Fibroblast of lung (primary cell): Measurements from ENCODE around the gene ERBB2. TPM values are rescaled to one million over a fixed set of nuclear protein-coding genes. Genes with fewer than 3 reads are reported as not detected.

ENCODE experiments used
- DNase-seq, 2 donors: peaks; one replicate each; pipeline versions ENCODE4 v3.0.0 to v3.0.0-alpha.2; 2010; ENCODE audit warnings: low read depth in 2 of 2
- H2AFZ ChIP-seq: 2 replicates; pipeline ENCODE4 v1.5.1; 2012; ENCODE audit warnings: low read length, control low read depth, inconsistent platforms
- H3K27ac ChIP-seq: 2 replicates; pipeline ENCODE4 v1.5.1; 2011; ENCODE audit warnings: low read length, control low read depth; ENCODE audit not compliant: insufficient read depth
- H3K27me3 ChIP-seq: 2 replicates; pipeline ENCODE4 v1.5.1; 2011; ENCODE audit warnings: mild to moderate bottlenecking, low read length; ENCODE audit not compliant: control insufficient read depth, insufficient read depth
- H3K36me3 ChIP-seq: 2 replicates; pipeline ENCODE4 v1.5.1; 2011; ENCODE audit warnings: low read length; ENCODE audit not compliant: control insufficient read depth, insufficient read depth
- H3K4me1 ChIP-seq: 2 replicates; pipeline ENCODE4 v1.5.1; 2011; ENCODE audit warnings: low read length; ENCODE audit not compliant: control insufficient read depth, insufficient read depth; ENCODE audit errors: extremely low read depth
- H3K4me2 ChIP-seq: 2 replicates; pipeline ENCODE4 v1.5.1; 2011; ENCODE audit warnings: low read length, control low read depth; ENCODE audit not compliant: insufficient read depth; ENCODE audit errors: extremely low read depth
- H3K4me3 ChIP-seq, 4 experiments: fragments of 200-600 bp in 1 of 4; sonication (generic) in 1 of 4; replicated peaks in 1 of 4; 2 replicates each; pipeline ENCODE4 v1.5.1; 2011 to 2016; ENCODE audit warnings: low read length in 4 of 4, low read depth in 3 of 4, mild to moderate bottlenecking in 3 of 4, control low read depth in 2 of 4, inconsistent platforms in 1 of 4, mixed read lengths in 1 of 4; ENCODE audit not compliant: insufficient read depth in 1 of 4; ENCODE audit errors: control extremely low read depth in 1 of 4
- H3K79me2 ChIP-seq: 2 replicates; pipeline ENCODE4 v1.5.1; 2012; ENCODE audit warnings: mild to moderate bottlenecking, low read length, inconsistent platforms; ENCODE audit not compliant: control insufficient read depth, insufficient read depth
- H3K9ac ChIP-seq: 2 replicates; pipeline ENCODE4 v1.5.1; 2011; ENCODE audit warnings: mild to moderate bottlenecking, low read length, control low read depth; ENCODE audit not compliant: insufficient read depth
- H3K9me3 ChIP-seq: 2 replicates; pipeline ENCODE4 v1.5.1; 2012; ENCODE audit warnings: low read depth, low read length; ENCODE audit not compliant: control insufficient read depth, insufficient read depth
- H4K20me1 ChIP-seq: 2 replicates; pipeline ENCODE4 v1.5.1; 2011; ENCODE audit warnings: low read length; ENCODE audit not compliant: control insufficient read depth, insufficient read depth; ENCODE audit errors: extremely low read depth
- CTCF ChIP-seq, 2 donors: IDR thresholded peaks in 1 of 2; conservative IDR thresholded peaks in 1 of 2; 1 replicate in 1 of 2; 2 replicates in 1 of 2; pipeline ENCODE4 v1.5.1; 2011 to 2012; ENCODE audit warnings: low read length in 2 of 2, control low read depth in 1 of 2, inconsistent platforms in 1 of 2, low read depth in 1 of 2, mild to moderate bottlenecking in 1 of 2
- EZH2 ChIP-seq: IDR thresholded peaks from 2 replicates; pipeline ENCODE4 v1.5.1; 2012; ENCODE audit warnings: low read length, control low read depth, mild to moderate bottlenecking; ENCODE audit errors: missing control alignments
- polyA plus RNA-seq, 2 donors: library from polyadenylated mRNA; depleted of rRNA in 1 of 2; stranded (reverse) in 1 of 2; unstranded in 1 of 2; fragments of >200 nt; gene quantifications; 2 replicates each; pipeline ENCODE4 v1.2.1, GENCODE V29; 2011 to 2012; ENCODE audit warnings: missing spikeins in 1 of 2
- total RNA-seq: library from RNA; depleted of rRNA; stranded (reverse); fragments of >200 nt; gene quantifications from 2 replicates; pipeline ENCODE4 v1.2.1, GENCODE V29; 2014

The ERBB2 gene
- total and polyA plus RNA-seq, 2 donors (not counting 1 experiment from before 2014, with no cell fraction given), result 24.7 to 33.9 TPM

GRCh38 chr17:39659279-39660010 is 40.4 kb upstream of the ERBB2 start:
- no peak overlapping the region for H3K27ac ChIP-seq

DNA sequence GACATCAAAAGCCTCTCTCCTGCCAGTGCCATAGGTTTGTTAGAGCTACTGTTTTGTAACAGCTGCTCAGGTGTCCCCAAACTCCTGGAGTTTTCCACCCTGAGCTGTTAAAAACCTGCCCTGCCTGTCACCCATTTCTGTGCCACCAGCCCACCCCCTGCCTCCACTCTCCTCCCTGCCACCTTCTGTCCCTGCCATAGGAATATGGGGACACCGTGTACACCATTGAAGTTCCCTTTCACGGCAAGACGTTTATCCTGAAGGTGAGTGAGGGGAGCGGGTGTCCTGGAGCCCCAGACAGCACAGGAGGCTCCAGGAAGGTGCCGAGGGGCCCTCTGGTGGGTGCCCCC is 39.9 kb upstream of the ERBB2 start:
- H3K36me3 ChIP-seq, result peaks cover 10% of the 10 kb centered on the region
- no peak overlapping the region for H3K9ac ChIP-seq
- H4K20me1 ChIP-seq, result no peaks in the 10 kb centered on the region
- no peaks in the 10 kb centered on the region for H3K79me2 ChIP-seq
- TF ChIP-seq CTCF (conservative IDR thresholded peaks at IDR 0.05 in 1 of 2, IDR thresholded peaks at IDR 0.05 in 1 of 2; ENCODE audit: low read depth in 1 of 2, low read length in 2 of 2) (no peak), EZH2 (no peak)
- no peaks in the 10 kb centered on the region for H3K27me3 ChIP-seq
- H3K4me2 ChIP-seq, result no peak overlapping the region
- DNase-seq, result no peak
- no peak overlapping the region for H3K4me3 ChIP-seq
- no peaks in the 10 kb centered on the region for H3K9me3 ChIP-seq
- H2AFZ ChIP-seq, result no peak overlapping the region
- no peak overlapping the region for H3K27ac ChIP-seq
- H3K4me1 ChIP-seq, result no peaks in the 10 kb centered on the region

More at GRCh38 chr17:39659279-39660010, 40.4 kb upstream of the ERBB2 start:
- Histone ChIP-seq H4K20me1 (no peaks in the 10 kb centered on the region), H3K9ac (no peak overlapping the region), H3K79me2 (no peaks in the 10 kb centered on the region), H2AFZ (no peak overlapping the region), H3K27me3 (no peaks in the 10 kb centered on the region), H3K4me3 (no peak overlapping the region), H3K4me1 (no peaks in the 10 kb centered on the region), H3K9me3 (no peaks in the 10 kb centered on the region), H3K4me2 (no peak overlapping the region), H3K36me3 (peaks cover 10% of the 10 kb centered on the region)
- TF ChIP-seq EZH2 (no peak), CTCF (conservative IDR thresholded peaks at IDR 0.05 in 1 of 2, IDR thresholded peaks at IDR 0.05 in 1 of 2; ENCODE audit: low read depth in 1 of 2, low read length in 2 of 2) (no peak)
- DNase-seq, result no peak

DNA sequence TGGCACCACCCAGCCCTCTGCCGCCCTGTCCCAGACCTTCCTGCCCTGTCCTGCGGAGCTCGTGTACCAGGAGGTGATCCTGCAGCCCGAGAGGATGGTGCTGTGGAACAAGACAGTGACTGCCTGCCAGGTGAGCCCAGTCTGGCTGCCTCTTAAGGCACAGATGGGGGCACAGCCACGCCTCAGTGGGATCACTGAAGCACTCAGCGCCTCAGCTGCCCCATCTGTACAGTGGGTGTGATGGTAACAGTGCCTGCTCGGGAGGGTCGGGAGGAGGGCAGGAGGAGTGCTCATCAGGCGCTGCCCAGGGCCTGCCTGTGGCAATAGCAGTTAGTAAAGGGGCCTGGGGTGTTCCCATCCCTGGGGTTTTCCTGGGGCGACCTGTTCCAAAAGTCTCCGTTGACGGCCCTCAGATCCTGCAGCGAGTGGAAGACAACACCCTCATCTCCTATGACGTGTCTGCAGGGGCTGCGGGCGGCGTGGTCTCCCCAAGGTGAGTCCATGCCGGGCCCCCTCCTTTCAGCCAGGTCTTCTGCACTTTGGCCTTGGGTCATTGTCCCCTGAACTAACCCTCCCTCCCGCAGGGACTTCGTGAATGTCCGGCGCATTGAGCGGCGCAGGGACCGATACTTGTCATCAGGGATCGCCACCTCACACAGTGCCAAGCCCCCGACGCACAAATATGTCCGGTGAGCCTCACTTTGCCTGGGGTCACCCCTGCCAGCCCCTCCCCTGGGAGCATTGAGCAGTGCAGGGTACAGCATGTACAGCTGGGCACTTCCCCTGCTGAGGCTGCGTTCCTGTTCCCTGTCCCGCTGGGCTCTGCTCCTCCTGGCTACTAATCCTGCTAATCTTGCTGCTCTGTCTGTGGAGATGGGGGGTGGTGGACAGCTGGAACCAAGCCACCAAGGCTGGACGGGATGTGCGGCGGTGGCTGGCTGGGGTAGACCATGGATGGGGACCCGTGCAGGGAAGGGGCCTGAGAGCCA is 39.2 kb upstream of the ERBB2 start:
- Histone ChIP-seq H4K20me1 (no peaks in the 10 kb centered on the region), H3K27me3 (no peaks in the 10 kb centered on the region), H3K36me3 (peaks cover 10% of the 10 kb centered on the region), H3K27ac (no peak overlapping the region), H3K79me2 (no peaks in the 10 kb centered on the region), H2AFZ (no peak overlapping the region), H3K4me2 (no peak overlapping the region), H3K4me1 (no peaks in the 10 kb centered on the region), H3K4me3 (no peak overlapping the region), H3K9me3 (no peaks in the 10 kb centered on the region), H3K9ac (no peak overlapping the region)
- TF ChIP-seq EZH2, result no peak
- TF ChIP-seq CTCF (conservative IDR thresholded peaks at IDR 0.05 in 1 of 2, IDR thresholded peaks at IDR 0.05 in 1 of 2; ENCODE audit: low read depth in 1 of 2, low read length in 2 of 2), result no peak
- DNase-seq, result no peak
